Keratinocyte (primary cell): ENCODE measurements around the gene AFG1L. TPM values are rescaled to one million over a fixed set of nuclear protein-coding genes. Genes with fewer than 3 reads are reported as not detected.

Experiments used
- DNase-seq: peaks from one replicate; pipeline ENCODE4 v3.0.0-alpha.2; 2011; ENCODE audit warnings: low read depth, missing footprints, low spot score
- FAIRE-seq: peaks from 2 replicates; lab custom pipeline; 2011; peaks lifted over from hg19 to GRCh38; lab: Jason Lieb, UNC
- H2AFZ ChIP-seq: 2 replicates; pipeline ENCODE4 v1.6.0; 2012; ENCODE audit warnings: low read length, control low read depth, inconsistent platforms; ENCODE audit not compliant: control insufficient read depth
- H3K27ac ChIP-seq: 2 replicates; pipeline ENCODE4 v1.5.1; 2011; ENCODE audit warnings: low read length; ENCODE audit not compliant: control insufficient read depth, insufficient read depth
- H3K27me3 ChIP-seq: 3 replicates; pipeline ENCODE4 v1.6.0; 2011; ENCODE audit warnings: low read length; ENCODE audit not compliant: control insufficient read depth, insufficient read depth; ENCODE audit errors: extremely low read depth
- H3K36me3 ChIP-seq, 2 experiments: 2 replicates in 1 of 2; 3 replicates in 1 of 2; pipeline ENCODE4 v1.5.1; 2011; ENCODE audit warnings: low read length in 2 of 2, mild to moderate bottlenecking in 1 of 2; ENCODE audit not compliant: control insufficient read depth in 2 of 2, insufficient read depth in 2 of 2; ENCODE audit errors: extremely low read depth in 1 of 2
- H3K4me1 ChIP-seq: 3 replicates; pipeline ENCODE4 v1.5.1; 2011; ENCODE audit warnings: low read length; ENCODE audit not compliant: control insufficient read depth, insufficient read depth; ENCODE audit errors: extremely low read depth
- H3K4me2 ChIP-seq: 3 replicates; pipeline ENCODE4 v1.6.0; 2011; ENCODE audit warnings: low read depth, low read length; ENCODE audit not compliant: control insufficient read depth, insufficient read depth; ENCODE audit errors: extremely low read depth
- H3K4me3 ChIP-seq, 3 experiments: fragments of 200-600 bp in 1 of 3; sonication (generic) in 1 of 3; 2 replicates in 2 of 3; 3 replicates in 1 of 3; pipeline ENCODE4 v1.5.1; 2011 to 2016; ENCODE audit warnings: low read length in 3 of 3, mild to moderate bottlenecking in 3 of 3, control low read depth in 2 of 3, inconsistent platforms in 1 of 3, low read depth in 1 of 3, mixed read lengths in 1 of 3, mixed run types in 1 of 3, moderate library complexity in 1 of 3; ENCODE audit not compliant: control insufficient read depth in 2 of 3, insufficient read depth in 2 of 3; ENCODE audit errors: extremely low read depth in 1 of 3
- H3K79me2 ChIP-seq: 2 replicates; pipeline ENCODE4 v1.6.0; 2012; ENCODE audit warnings: low read length; ENCODE audit not compliant: control insufficient read depth, insufficient read depth
- H3K9ac ChIP-seq: 3 replicates; pipeline ENCODE4 v1.6.0; 2011; ENCODE audit warnings: low read length; ENCODE audit not compliant: control insufficient read depth, insufficient read depth; ENCODE audit errors: extremely low read depth
- H3K9me1 ChIP-seq: 3 replicates; pipeline ENCODE4 v1.6.0; 2011; ENCODE audit warnings: low read length; ENCODE audit not compliant: control insufficient read depth, insufficient read depth; ENCODE audit errors: extremely low read depth
- H3K9me3 ChIP-seq: 2 replicates; pipeline ENCODE4 v1.5.1; 2012; ENCODE audit warnings: low read depth, low read length; ENCODE audit not compliant: control insufficient read depth
- H4K20me1 ChIP-seq: 3 replicates; pipeline ENCODE4 v1.6.0; 2011; ENCODE audit warnings: low read length; ENCODE audit not compliant: control insufficient read depth, insufficient read depth; ENCODE audit errors: extremely low read depth
- CTCF ChIP-seq, 3 experiments: IDR thresholded peaks in 1 of 3; conservative IDR thresholded peaks in 1 of 3; optimal IDR thresholded peaks in 1 of 3; 2 replicates in 2 of 3; 3 replicates in 1 of 3; pipeline versions ENCODE3 to v1.5.1; 2011; ENCODE audit warnings: low read length in 3 of 3, mild to moderate bottlenecking in 3 of 3, moderate library complexity in 2 of 3, control low read depth in 1 of 3, inconsistent platforms in 1 of 3; ENCODE audit not compliant: insufficient read depth in 2 of 3; ENCODE audit errors: extremely low read depth in 1 of 3
- EZH2 ChIP-seq: IDR thresholded peaks from one replicate; pipeline ENCODE4 v1.6.1; 2012; ENCODE audit warnings: inconsistent platforms, mild to moderate bottlenecking, low read length, moderate library complexity
- dilution Hi-C: fragments of 300-500 bp; cut with MboI; formaldehyde crosslinking; loops from one replicate; pipeline ENCODE4 v1.7.0; 2020; ENCODE audit warnings: low sequenced_read_pairs; ENCODE audit not compliant: extremely low pct_ligation_motif_present
- polyA plus RNA-seq, 5 experiments: library from polyadenylated mRNA; depleted of rRNA in 3 of 5; stranded (reverse) in 3 of 5; stranded (forward) in 1 of 5; unstranded in 1 of 5; fragments of >200 nt; gene quantifications; 1 replicate in 1 of 5; 2 replicates in 3 of 5; 3 replicates in 1 of 5; pipeline versions ENCODE4 v1.2.1 to v1.2.3, GENCODE V29; 2011 to 2012; ENCODE audit warnings: missing spikeins in 2 of 5, low read depth in 1 of 5, low replicate concordance in 1 of 5

The AFG1L gene
- polyA plus RNA-seq, 1 donor (not counting 4 experiments of a cell fraction or from before 2014, with no cell fraction given) = 3.1 TPM

GRCh38 chr6:108417027-108417426 lies 122.2 kb downstream of the AFG1L start:
- no peak overlapping the region for H3K4me3 ChIP-seq
- H3K9me1 ChIP-seq = no peaks in the 10 kb centered on the region
- no peak for FAIRE-seq
- dilution Hi-C loops = no loop called here
- H3K9ac ChIP-seq = no peak overlapping the region
- H3K27ac ChIP-seq = no peak overlapping the region
- H3K4me1 ChIP-seq = no peaks in the 10 kb centered on the region
- no peaks in the 10 kb centered on the region for H3K27me3 ChIP-seq
- TF ChIP-seq EZH2 (no peak), CTCF (optimal IDR thresholded peaks at IDR 0.05 in 1 of 3, IDR thresholded peaks at IDR 0.05 in 1 of 3, conservative IDR thresholded peaks at IDR 0.05 in 1 of 3; ENCODE audit: extremely low read depth in 1 of 3, insufficient read depth in 2 of 3, low read length in 3 of 3) (no peak)
- no peaks in the 10 kb centered on the region for H3K9me3 ChIP-seq
- no peaks in the 10 kb centered on the region for H4K20me1 ChIP-seq
- no peak for DNase-seq
- no peaks in the 10 kb centered on the region for H3K79me2 ChIP-seq
- H3K4me2 ChIP-seq = no peak overlapping the region
- no peaks in the 10 kb centered on the region for H3K36me3 ChIP-seq
- H2AFZ ChIP-seq = no peak overlapping the region

- H3K4me3 ChIP-seq = no peak overlapping the region
- no peaks in the 10 kb centered on the region for H3K79me2 ChIP-seq
- H4K20me1 ChIP-seq = no peaks in the 10 kb centered on the region
- no peaks in the 10 kb centered on the region for H3K9me3 ChIP-seq
- no peaks in the 10 kb centered on the region for H3K27me3 ChIP-seq
- H2AFZ ChIP-seq = no peak overlapping the region
- dilution Hi-C loops = no loop called here
- no peaks in the 10 kb centered on the region for H3K4me1 ChIP-seq
- no peak overlapping the region for H3K4me2 ChIP-seq
- no peak for FAIRE-seq
- H3K9me1 ChIP-seq = no peaks in the 10 kb centered on the region
- no peaks in the 10 kb centered on the region for H3K36me3 ChIP-seq
- no peak overlapping the region for H3K27ac ChIP-seq
- no peak overlapping the region for H3K9ac ChIP-seq
- DNase-seq = no peak
- TF ChIP-seq CTCF (optimal IDR thresholded peaks at IDR 0.05 in 1 of 3, IDR thresholded peaks at IDR 0.05 in 1 of 3, conservative IDR thresholded peaks at IDR 0.05 in 1 of 3; ENCODE audit: extremely low read depth in 1 of 3, insufficient read depth in 2 of 3, low read length in 3 of 3) = no peak
- no peak for TF ChIP-seq EZH2
Observed at GRCh38 chr6:108419474-108419873, 124.6 kb downstream of the AFG1L start.
